Panc1 (cell line): ENCODE results near the gene CFAP58. TPM values are rescaled to one million over a fixed set of nuclear protein-coding genes. Genes with fewer than 3 reads are reported as not detected.

ENCODE experiments used
- ATAC-seq: fragments of 200-7000 bp; cut with Tn5 transposase; 2 replicates; pipeline ENCODE4 v1.9.1; 2020; ENCODE audit warnings: mild to moderate bottlenecking, moderate library complexity
- BruUV-seq: library from RNA; stranded (reverse); fragments of 400-500 nt; replicated peaks from 2 replicates; lab custom pipeline; 2021; lab: Mats Ljungman, UMichigan
- CTCF ChIA-PET: fragments of 300-600 bp; sonication (Branson Sonifier 250); formaldehyde crosslinking; loops from one replicate; lab custom pipeline; 2022; ENCODE audit warnings: antibody characterized with exemption; lab: Charles Lee
- POLR2A ChIA-PET: fragments of 300-600 bp; sonication (Branson Sonifier 250); formaldehyde crosslinking; loops from one replicate; lab custom pipeline; 2022; ENCODE audit warnings: antibody characterized with exemption; lab: Charles Lee
- DNase-seq: peaks from one replicate; pipeline ENCODE4 v3.0.0-alpha.2; 2010; ENCODE audit warnings: low read depth, low spot score
- H3K27ac ChIP-seq: 2 replicates; pipeline ENCODE4 v1.5.1; 2011; ENCODE audit warnings: mild to moderate bottlenecking, low read length, inconsistent platforms
- H3K27me3 ChIP-seq: fragments of 200-500 bp; sonication (Bioruptor generic); 2 replicates; pipeline ENCODE4 v1.6.0; 2014; ENCODE audit warnings: low read length, inconsistent platforms; ENCODE audit not compliant: control insufficient read depth, insufficient read depth
- H3K36me3 ChIP-seq: fragments of 200-500 bp; sonication (Bioruptor generic); 2 replicates; pipeline ENCODE4 v1.5.1; 2014; ENCODE audit warnings: inconsistent platforms, mild to moderate bottlenecking, low read length, moderate library complexity; ENCODE audit not compliant: control insufficient read depth, insufficient read depth
- H3K4me1 ChIP-seq: 2 replicates; pipeline ENCODE4 v1.5.1; 2011; ENCODE audit warnings: inconsistent platforms, mild to moderate bottlenecking, low read length, moderate library complexity; ENCODE audit not compliant: control insufficient read depth, insufficient read depth
- H3K4me3 ChIP-seq, 2 experiments: 2 replicates each; pipeline ENCODE4 v1.5.1; 2011 to 2012; ENCODE audit warnings: low read depth in 2 of 2, low read length in 2 of 2, mild to moderate bottlenecking in 2 of 2, inconsistent platforms in 1 of 2, moderate library complexity in 1 of 2
- H3K9me3 ChIP-seq: fragments of 200-500 bp; sonication (Bioruptor generic); 2 replicates; pipeline ENCODE4 v1.5.1; 2014; ENCODE audit warnings: low read depth, mild to moderate bottlenecking, inconsistent platforms, low read length, moderate library complexity; ENCODE audit not compliant: control insufficient read depth, insufficient read depth
- CTCF ChIP-seq: fragments of 450-650 bp; IDR thresholded peaks from 2 replicates; pipeline ENCODE4 v1.5.1; 2017; ENCODE audit warnings: mild to moderate bottlenecking
- POLR2AphosphoS5 ChIP-seq: IDR thresholded peaks from 2 replicates; pipeline ENCODE4 v1.6.1; 2012; ENCODE audit warnings: mild to moderate bottlenecking, low read depth, low read length, moderate library complexity
- REST ChIP-seq, 2 experiments: IDR thresholded peaks; 2 replicates each; pipeline ENCODE4 v1.6.1; 2011 to 2012; ENCODE audit warnings: low read depth in 2 of 2, control low read depth in 1 of 2, low read length in 1 of 2, mild to moderate bottlenecking in 1 of 2, moderate library complexity in 1 of 2; ENCODE audit not compliant: insufficient read depth in 1 of 2
- SIN3A ChIP-seq: IDR thresholded peaks from 2 replicates; pipeline ENCODE4 v1.6.1; 2012; ENCODE audit warnings: low read depth, mild to moderate bottlenecking, low read length, moderate library complexity, borderline replicate concordance; ENCODE audit not compliant: insufficient read depth
- TCF7L2 ChIP-seq: IDR thresholded peaks from 2 replicates; pipeline ENCODE4 v1.6.1; 2011; ENCODE audit warnings: mild to moderate bottlenecking, low read depth, low read length, inconsistent platforms
- in situ Hi-C: cut with HindIII; loops from 2 replicates; pipeline ENCODE4 v1.10.0; 2016; ENCODE audit warnings: low sequenced_read_pairs, low pct_unique_long_range_greater_than_20kb
- intact Hi-C: fragments of 100-400 bp; cut with micrococcal nuclease; formaldehyde crosslinking; loops from one replicate; pipeline ENCODE4 v1.10.0; 2022; ENCODE audit not compliant: unreplicated experiment
- total RNA-seq: library from RNA; stranded (reverse); gene quantifications from one replicate; pipeline ENCODE4 v1.2.1, GENCODE V29; 2021; ENCODE audit not compliant: unreplicated experiment

CFAP58 gene
- total RNA-seq, 1 experiment from 2014 or later = 2.0 TPM

- Histone ChIP-seq H3K4me3 (no peak overlapping the region), H3K27ac (no peak overlapping the region; the same call in 1 of the 2 replicates), H3K27me3 (no peaks in the 10 kb centered on the region), H3K9me3 (no peaks in the 10 kb centered on the region), H3K36me3 (peaks cover 18% of the 10 kb centered on the region), H3K4me1 (peaks cover 52% of the 10 kb centered on the region)
- in situ Hi-C loops = no loop called here
- CTCF ChIA-PET = interaction anchor here (1.0 kb wide), 1 partner anchor 38 kb away, joined by 3 read pairs; the partner anchor contains the start of gene CFAP58
- BruUV-seq = no TSS peak
- no peak for TF ChIP-seq CTCF
- no peak for TF ChIP-seq SIN3A
- no peak for TF ChIP-seq TCF7L2
- no peak for TF ChIP-seq POLR2AphosphoS5
- POLR2A ChIA-PET = no interaction called here
- no peak for ATAC-seq
- intact Hi-C loops = no loop called here
- DNase-seq = no peak
These were observed 38.8 kb upstream of the CFAP58 start for GRCh38 chr10:104314591-104315485.

- in situ Hi-C loops = no loop called here
- CTCF ChIA-PET = no interaction called here
- POLR2A ChIA-PET = no interaction called here
- Histone ChIP-seq H3K4me1 (peaks cover 52% of the 10 kb centered on the region), H3K36me3 (peaks cover 18% of the 10 kb centered on the region), H3K4me3 (no peak overlapping the region), H3K27ac (no peak overlapping the region), H3K27me3 (no peaks in the 10 kb centered on the region), H3K9me3 (no peaks in the 10 kb centered on the region)
- intact Hi-C loops = no loop called here
- TF ChIP-seq TCF7L2 (no peak), SIN3A (no peak), REST (IDR thresholded peaks at IDR 0.05; ENCODE audit: insufficient read depth in 1 of 2, low read depth in 2 of 2, low read length in 1 of 2) (no peak), CTCF (no peak), POLR2AphosphoS5 (no peak)
- no TSS peak for BruUV-seq
- no peak for ATAC-seq
- DNase-seq = no peak
These were observed 38.1 kb upstream of the CFAP58 start for GRCh38 chr10:104315486-104315921.
